Caco-2 (cell line): Measurements from ENCODE around the gene DNAJC17. TPM values are rescaled to one million over a fixed set of nuclear protein-coding genes. Genes with fewer than 3 reads are reported as not detected.

ENCODE experiments used
- BruUV-seq: library from RNA; stranded (reverse); fragments of 400-500 nt; replicated peaks from 2 replicates; lab custom pipeline; 2021; lab: Mats Ljungman, UMichigan
- CTCF ChIA-PET: fragments of 300-600 bp; sonication (Branson Sonifier 250); formaldehyde crosslinking; loops from one replicate; lab custom pipeline; 2022; ENCODE audit warnings: antibody characterized with exemption; lab: Charles Lee
- POLR2A ChIA-PET: fragments of 300-600 bp; sonication (Branson Sonifier 250); formaldehyde crosslinking; loops from one replicate; lab custom pipeline; 2022; ENCODE audit warnings: antibody characterized with exemption; lab: Charles Lee
- DNase-seq, 2 experiments: peaks; one replicate each; pipeline versions ENCODE4 v3.0.0 to v3.0.0-alpha.2; 2020 to 2022
- H3K27me3 ChIP-seq: replicated peaks from 2 replicates; pipeline ENCODE4 v1.6.0; 2011; ENCODE audit warnings: low read length; ENCODE audit not compliant: control insufficient read depth, insufficient read depth
- H3K36me3 ChIP-seq: 2 replicates; pipeline ENCODE4 v1.5.1; 2011; ENCODE audit warnings: low read length; ENCODE audit not compliant: control insufficient read depth, insufficient read depth
- H3K4me1 ChIP-seq: fragments of 250-450 bp; sonication (Bioruptor Pico); 2 replicates; pipeline ENCODE4 v1.5.1; 2020; ENCODE audit warnings: mild to moderate bottlenecking
- H3K4me3 ChIP-seq: 2 replicates; pipeline ENCODE4 v1.5.1; 2011; ENCODE audit warnings: low read depth, mild to moderate bottlenecking, control low read depth, low read length
- H3K9me3 ChIP-seq: fragments of 250-450 bp; sonication (Bioruptor Pico); 2 replicates; pipeline ENCODE4 v1.5.1; 2020; ENCODE audit warnings: mild to moderate bottlenecking, moderate library complexity
- H3K27ac Mint-ChIP-seq: one replicate; pipeline ENCODE4 v1.8.0; 2022; ENCODE audit warnings: mixed read lengths; ENCODE audit not compliant: unreplicated experiment
- H3K27me3 Mint-ChIP-seq: one replicate; pipeline ENCODE4 v1.8.0; 2022; ENCODE audit warnings: mixed read lengths; ENCODE audit not compliant: insufficient read depth, unreplicated experiment
- H3K36me3 Mint-ChIP-seq: one replicate; pipeline ENCODE4 v1.8.0; 2022; ENCODE audit warnings: mild to moderate bottlenecking, mixed read lengths; ENCODE audit not compliant: insufficient read depth, unreplicated experiment
- H3K4me1 Mint-ChIP-seq: one replicate; pipeline ENCODE4 v1.8.0; 2022; ENCODE audit warnings: low read depth, mixed read lengths; ENCODE audit not compliant: unreplicated experiment
- H3K4me3 Mint-ChIP-seq: one replicate; pipeline ENCODE4 v1.8.0; 2022; ENCODE audit warnings: mild to moderate bottlenecking, moderate library complexity, mixed read lengths; ENCODE audit not compliant: unreplicated experiment
- H3K9me3 Mint-ChIP-seq: one replicate; pipeline ENCODE4 v1.8.0; 2022; ENCODE audit warnings: mixed read lengths; ENCODE audit not compliant: unreplicated experiment
- CTCF ChIP-seq, 2 experiments: fragments of 200-600 bp in 1 of 2; IDR thresholded peaks; 1 replicate in 1 of 2; 2 replicates in 1 of 2; pipeline versions ENCODE4 v1.5.1 to v1.8.0; 2011 to 2022; ENCODE audit warnings: antibody characterized with exemption in 1 of 2, control low read depth in 1 of 2, inconsistent platforms in 1 of 2, low read depth in 1 of 2, low read length in 1 of 2, mild to moderate bottlenecking in 1 of 2, moderate library complexity in 1 of 2; ENCODE audit not compliant: insufficient read depth in 1 of 2, severe bottlenecking in 1 of 2, unreplicated experiment in 1 of 2
- intact Hi-C: fragments of 100-400 bp; cut with micrococcal nuclease; formaldehyde crosslinking; loops from one replicate; pipeline ENCODE4 v1.10.0; 2022; ENCODE audit not compliant: unreplicated experiment
- total RNA-seq: library from RNA; stranded (reverse); gene quantifications from 2 replicates; pipeline ENCODE4 v1.2.3, GENCODE V29; 2022

Gene DNAJC17
- total RNA-seq, 1 experiment from 2014 or later, result 30.1 TPM

GRCh38 chr15:40796512-40796911, 10.8 kb downstream of the DNAJC17 start:
- TF ChIP-seq CTCF (IDR thresholded peaks at IDR 0.05; ENCODE audit: insufficient read depth in 1 of 2, low read depth in 1 of 2, low read length in 1 of 2, severe bottlenecking in 1 of 2, unreplicated experiment in 1 of 2), result no peak
- peaks cover 30% of the 10 kb centered on the region for H3K4me1 ChIP-seq
- Mint-ChIP-seq H3K4me3 (no peak overlapping the region), H3K4me1 (peaks cover 29% of the 10 kb centered on the region), H3K27ac (no peak overlapping the region), H3K27me3 (no peaks in the 10 kb centered on the region), H3K36me3 (peaks cover 9% of the 10 kb centered on the region), H3K9me3 (no peaks in the 10 kb centered on the region)
- no peaks in the 10 kb centered on the region; the same call in 1 of the 2 replicates for H3K36me3 ChIP-seq
- intact Hi-C loops, result no loop called here
- BruUV-seq, result no TSS peak
- POLR2A ChIA-PET, result no interaction called here
- no peaks in the 10 kb centered on the region for H3K27me3 ChIP-seq
- H3K4me3 ChIP-seq, result no peak overlapping the region
- DNase-seq, result no peak
- H3K9me3 ChIP-seq, result no peaks in the 10 kb centered on the region
- CTCF ChIA-PET, result interaction anchor here (0.5 kb wide), 1 partner anchor 7 kb away, joined by 3 read pairs; no protein-coding TSS in a partner anchor

- H3K27me3 Mint-ChIP-seq, result no peaks in the 10 kb centered on the region
- DNase-seq, result no peak
- no peak overlapping the region for H3K4me3 Mint-ChIP-seq
- H3K9me3 ChIP-seq, result no peaks in the 10 kb centered on the region
- H3K4me1 Mint-ChIP-seq, result peaks cover 29% of the 10 kb centered on the region
- no peak overlapping the region for H3K4me3 ChIP-seq
- ChIA-PET CTCF (interaction anchor here (0.5 kb wide), 1 partner anchor 8 kb away, joined by 3 read pairs; no protein-coding TSS in a partner anchor), POLR2A (no interaction called here)
- BruUV-seq, result no TSS peak
- intact Hi-C loops, result no loop called here
- peaks cover 9% of the 10 kb centered on the region for H3K36me3 Mint-ChIP-seq
- no peaks in the 10 kb centered on the region; the same call in 1 of the 2 replicates for H3K36me3 ChIP-seq
- H3K9me3 Mint-ChIP-seq, result no peaks in the 10 kb centered on the region
- no peaks in the 10 kb centered on the region for H3K27me3 ChIP-seq
- no peak overlapping the region for H3K27ac Mint-ChIP-seq
- peaks cover 30% of the 10 kb centered on the region for H3K4me1 ChIP-seq
- no peak for TF ChIP-seq CTCF (IDR thresholded peaks at IDR 0.05; ENCODE audit: insufficient read depth in 1 of 2, low read depth in 1 of 2, low read length in 1 of 2, severe bottlenecking in 1 of 2, unreplicated experiment in 1 of 2)
These were observed 11.2 kb downstream of the DNAJC17 start for GRCh38 chr15:40796041-40796440.

GRCh38 chr15:40793216-40793989, 13.9 kb downstream of the DNAJC17 start:
- H3K4me3 Mint-ChIP-seq, result no peak overlapping the region
- Histone ChIP-seq H3K27me3 (no peaks in the 10 kb centered on the region), H3K36me3 (no peaks in the 10 kb centered on the region; the same call in 1 of the 2 replicates), H3K4me3 (no peak overlapping the region), H3K4me1 (peaks cover 25% of the 10 kb centered on the region), H3K9me3 (no peaks in the 10 kb centered on the region)
- no peaks in the 10 kb centered on the region for H3K27me3 Mint-ChIP-seq
- ChIA-PET CTCF (interaction anchor here (0.5 to 0.7 kb wide), 2 partner anchors 9 to 99 kb away, joined by 3 read pairs; no protein-coding TSS in a partner anchor), POLR2A (no interaction called here)
- no peak for DNase-seq
- H3K27ac Mint-ChIP-seq, result no peak overlapping the region
- no peak for TF ChIP-seq CTCF (IDR thresholded peaks at IDR 0.05; ENCODE audit: insufficient read depth in 1 of 2, low read depth in 1 of 2, low read length in 1 of 2, severe bottlenecking in 1 of 2, unreplicated experiment in 1 of 2)
- BruUV-seq, result no TSS peak
- H3K9me3 Mint-ChIP-seq, result no peaks in the 10 kb centered on the region
- H3K4me1 Mint-ChIP-seq, result peaks cover 34% of the 10 kb centered on the region
- no peaks in the 10 kb centered on the region for H3K36me3 Mint-ChIP-seq
- intact Hi-C loops, result loop anchor here (2.0 kb wide), 1 partner anchor 53 kb away; no protein-coding TSS in a partner anchor
